ENCODE measurements around the gene LMAN2. TPM values are rescaled to one million over a fixed set of nuclear protein-coding genes. Genes with fewer than 3 reads are reported as not detected.

The LMAN2 gene
- total and polyA plus RNA-seq, 5 experiments from 2014 or later = 77.1 to 243 (median 212) TPM

- no peak overlapping the region for H3K4me3 Mint-ChIP-seq
- H3K27ac Mint-ChIP-seq = no peak overlapping the region
- H3K27me3 Mint-ChIP-seq = peaks cover 0 to 4% (median 0%) of the 10 kb centered on the region in 5 donors
- peaks cover 17 to 37% (median 34%) of the 10 kb centered on the region in 4 donors for H3K4me1 Mint-ChIP-seq
- H3K9me3 Mint-ChIP-seq = no peaks in the 10 kb centered on the region
- ATAC-seq (no peak), DNase-seq (no peak)
- POLR2A ChIA-PET = interaction anchor here (0.7 to 2.2 kb wide), 2 partner anchors 140 to 840 kb away, joined by 3 to 5 read pairs; no protein-coding TSS in a partner anchor
- H3K36me3 Mint-ChIP-seq = peaks cover 0 to 4% (median 0%) of the 10 kb centered on the region in 3 donors
Observed at GRCh38 chr5:177315411-177315810, 36.1 kb downstream of the LMAN2 start.

GRCh38 chr5:177314376-177315342, 36.8 kb downstream of the LMAN2 start:
- POLR2A ChIA-PET = interaction anchor here (2.2 kb wide), 1 partner anchor 141 kb away, joined by 5 read pairs; no protein-coding TSS in a partner anchor
- Mint-ChIP-seq H3K9me3 (no peaks in the 10 kb centered on the region), H3K27me3 (peaks cover 0 to 4% (median 0%) of the 10 kb centered on the region in 5 donors), H3K4me3 (peak overlapping the region in 1 of 10 donors; percentile 47), H3K4me1 (peaks cover 13 to 35% (median 31%) of the 10 kb centered on the region in 4 donors), H3K36me3 (peaks cover 0 to 4% (median 0%) of the 10 kb centered on the region in 3 donors), H3K27ac (peak overlapping the region in 1 of 10 donors; percentile 41)
- DNase-seq = no peak
- ATAC-seq = no peak

- Mint-ChIP-seq H3K4me3 (no peak overlapping the region), H3K27ac (no peak overlapping the region), H3K9me3 (no peaks in the 10 kb centered on the region), H3K4me1 (peaks cover 13 to 43% (median 32%) of the 10 kb centered on the region in 4 donors), H3K36me3 (no peaks in the 10 kb centered on the region), H3K27me3 (peaks cover 0 to 4% (median 0%) of the 10 kb centered on the region in 5 donors)
- DNase-seq (no peak), ATAC-seq (no peak)
- POLR2A ChIA-PET = interaction anchor here (0.5 to 0.6 kb wide), 2 partner anchors 19 to 198 kb away, joined by 3 to 4 read pairs; no protein-coding TSS in a partner anchor
Observed at GRCh38 chr5:177313561-177314259, 37.8 kb downstream of the LMAN2 start.

GRCh38 chr5:177312649-177313181, 38.8 kb downstream of the LMAN2 start:
- peak overlapping the region; percentile 58 to 87 (median 76) for H3K4me3 Mint-ChIP-seq

GRCh38 chr5:177311723-177312648, 39.5 kb downstream of the LMAN2 start, which contains the start of gene MXD3:
Gene MXD3, minus strand, starts transcription at chr5:177311898. Its CDS starts 68 bp downstream, at chr5:177311830.
- Mint-ChIP-seq H3K36me3 (peaks cover 0 to under 1% (median 0%) of the 10 kb centered on the region in 3 donors), H3K4me1 (peaks cover 12 to 42% (median 27%) of the 10 kb centered on the region in 4 donors), H3K27me3 (peaks cover 0 to 4% (median 0%) of the 10 kb centered on the region in 5 donors)

More at GRCh38 chr5:177312649-177313181, 38.8 kb downstream of the LMAN2 start:
- DNase-seq (no peak), ATAC-seq (peak in 1 of 2 donors; percentile 24)
- Mint-ChIP-seq H3K4me1 (peaks cover 12 to 41% (median 27%) of the 10 kb centered on the region in 4 donors), H3K27ac (peak overlapping the region in 4 of 10 donors; percentile 43 to 76 (median 57)), H3K36me3 (no peaks in the 10 kb centered on the region), H3K9me3 (no peaks in the 10 kb centered on the region), H3K27me3 (peaks cover 0 to 4% (median 0%) of the 10 kb centered on the region in 5 donors)
- POLR2A ChIA-PET = interaction anchor here (0.7 to 2.0 kb wide), 4 partner anchors 11 to 769 kb away, joined by 3 to 14 read pairs (median 7); partner anchors contain the start of genes PRELID1 and RAB24

GRCh38 chr5:177311392-177311722, 40.1 kb downstream of the LMAN2 start:
- Mint-ChIP-seq H3K4me1 (peaks cover 12 to 47% (median 29%) of the 10 kb centered on the region in 4 donors), H3K27me3 (peaks cover 0 to 4% (median 0%) of the 10 kb centered on the region in 5 donors), H3K27ac (peak overlapping the region in 1 of 10 donors; percentile 82), H3K4me3 (peak overlapping the region; percentile 62 to 86 (median 70)), H3K36me3 (peaks cover 0 to 7% (median 5%) of the 10 kb centered on the region in 3 donors), H3K9me3 (no peaks in the 10 kb centered on the region)
- DNase-seq (no peak), ATAC-seq (no peak)
- POLR2A ChIA-PET = interaction anchor here (1.0 to 3.3 kb wide), 5 partner anchors 9 to 92 kb away, joined by 3 to 14 read pairs (median 7); partner anchors contain the start of genes PRELID1 and RAB24

More at GRCh38 chr5:177311723-177312648, 39.5 kb downstream of the LMAN2 start, which contains the start of gene MXD3:
- no peaks in the 10 kb centered on the region for H3K9me3 Mint-ChIP-seq
- H3K27ac Mint-ChIP-seq = peak within 1 kb of the TSS in 8 of 10 donors; percentile 43 to 83 (median 71)
- POLR2A ChIA-PET = interaction anchor here (0.5 to 3.3 kb wide), 6 partner anchors 10 to 768 kb away, joined by 3 to 14 read pairs (median 7); partner anchors contain the start of genes PRELID1 and RAB24
- peak; percentile 86 to 97 (median 92) for DNase-seq
- peak; percentile 90 to 93 for ATAC-seq
- peak within 1 kb of the TSS; percentile 70 to 91 (median 84) for H3K4me3 Mint-ChIP-seq

- Mint-ChIP-seq H3K4me1 (peaks cover 13 to 50% (median 33%) of the 10 kb centered on the region in 4 donors), H3K27me3 (peaks cover 0 to 4% (median 0%) of the 10 kb centered on the region in 5 donors), H3K4me3 (peak overlapping the region; percentile 62 to 91 (median 83)), H3K9me3 (no peaks in the 10 kb centered on the region), H3K36me3 (peaks cover 0 to 12% (median 5%) of the 10 kb centered on the region in 3 donors), H3K27ac (peak overlapping the region in 7 of 10 donors; percentile 40 to 83 (median 56))
- ATAC-seq = no peak
- POLR2A ChIA-PET = interaction anchor here (1.0 to 3.3 kb wide), 7 partner anchors 9 to 161 kb away, joined by 3 to 14 read pairs (median 7); partner anchors contain the start of genes LMAN2, PRELID1, RAB24 and RGS14
- no peak for DNase-seq
Observed at GRCh38 chr5:177310757-177311391, 40.6 kb downstream of the LMAN2 start.

GRCh38 chr5:177310332-177310731, 41.1 kb downstream of the LMAN2 start:
- peak overlapping the region in 6 of 10 donors; percentile 73 to 91 (median 83) for H3K4me3 Mint-ChIP-seq
- H3K27me3 Mint-ChIP-seq = peaks cover 0 to 4% (median 0%) of the 10 kb centered on the region in 5 donors
- H3K27ac Mint-ChIP-seq = peak overlapping the region in 2 of 10 donors; percentile 46 to 82
- H3K9me3 Mint-ChIP-seq = no peaks in the 10 kb centered on the region
- no peak for ATAC-seq
- peaks cover 0 to 17% (median 7%) of the 10 kb centered on the region in 3 donors for H3K36me3 Mint-ChIP-seq
- no peak for DNase-seq
- H3K4me1 Mint-ChIP-seq = peaks cover 15 to 55% (median 39%) of the 10 kb centered on the region in 4 donors
- POLR2A ChIA-PET = interaction anchor here (1.0 to 3.3 kb wide), 8 partner anchors 13 to 162 kb away, joined by 3 to 10 read pairs (median 7); partner anchors contain the start of genes LMAN2 and RGS14

- peak; percentile 26 to 35 for ATAC-seq
- POLR2A ChIA-PET = interaction anchor here (0.5 to 3.3 kb wide), 12 partner anchors 8 to 273 kb away, joined by 3 to 10 read pairs (median 6); partner anchors contain the start of genes LMAN2 and RGS14
Observed at GRCh38 chr5:177309351-177310191, 41.9 kb downstream of the LMAN2 start.

More at GRCh38 chr5:177309351-177310191, 41.9 kb downstream of the LMAN2 start:
- Mint-ChIP-seq H3K27ac (peak overlapping the region in 5 of 10 donors; percentile 46 to 60 (median 53)), H3K9me3 (no peaks in the 10 kb centered on the region), H3K4me3 (peak overlapping the region; percentile 26 to 75 (median 51)), H3K36me3 (peaks cover 0 to 25% (median 7%) of the 10 kb centered on the region in 3 donors), H3K27me3 (peaks cover 0 to 4% (median 0%) of the 10 kb centered on the region in 5 donors), H3K4me1 (peaks cover 19 to 63% (median 46%) of the 10 kb centered on the region in 4 donors)
- DNase-seq = peak; percentile 47 to 82 (median 67)

All from naive thymus-derived CD8-positive, alpha-beta T cell (primary cell).